Breast epithelium (tissue), 4 donors: Measurements from ENCODE around the gene DAPK1. TPM values are rescaled to one million over a fixed set of nuclear protein-coding genes. Genes with fewer than 3 reads are reported as not detected.

Experiments used
- DNase-seq, 2 donors: peaks; one replicate each; pipeline ENCODE4 v3.0.0-alpha.2; 2019; ENCODE audit warnings: low spot score in 2 of 2
- H3K27ac ChIP-seq, 2 donors: fragments of 200-600 bp; sonication (generic) in 1 of 2; one replicate each; pipeline ENCODE4 v1.5.1; 2016 to 2019; ENCODE audit warnings: mild to moderate bottlenecking in 1 of 2
- H3K27me3 ChIP-seq, 2 donors: fragments of 200-600 bp; sonication (generic) in 1 of 2; one replicate each; pipeline versions ENCODE4 v1.5.1 to v1.6.0; 2017 to 2019; ENCODE audit warnings: control low read depth in 1 of 2, mild to moderate bottlenecking in 1 of 2
- H3K36me3 ChIP-seq: fragments of 200-600 bp; one replicate; pipeline ENCODE4 v1.5.1; 2019
- H3K4me1 ChIP-seq, 2 donors: fragments of 200-600 bp; sonication (generic); one replicate each; pipeline ENCODE4 v1.5.1; 2016 to 2019; ENCODE audit warnings: control low read depth in 1 of 2
- H3K4me3 ChIP-seq, 3 donors: fragments of 200-600 bp; sonication (generic); 1 replicate in 2 of 3; 2 replicates in 1 of 3; pipeline ENCODE4 v1.5.1; 2016 to 2019; ENCODE audit warnings: mild to moderate bottlenecking in 3 of 3, moderate library complexity in 2 of 3
- H3K9me3 ChIP-seq, 2 donors: fragments of 200-600 bp; sonication (generic) in 1 of 2; one replicate each; pipeline ENCODE4 v1.5.1; 2016 to 2019; ENCODE audit warnings: control low read depth in 1 of 2
- CTCF ChIP-seq, 3 donors: fragments of 450-650 bp; IDR thresholded peaks; one replicate each; pipeline ENCODE4 v1.5.1; 2016 to 2017; ENCODE audit warnings: antibody characterized with exemption in 3 of 3, mild to moderate bottlenecking in 3 of 3, moderate library complexity in 3 of 3
- POLR2A ChIP-seq: fragments of 450-650 bp; IDR thresholded peaks from one replicate; pipeline ENCODE4 v1.6.1; 2016; ENCODE audit warnings: antibody characterized with exemption, mild to moderate bottlenecking, moderate library complexity
- POLR2AphosphoS5 ChIP-seq, 3 donors: sonication (generic); formaldehyde crosslinking; IDR thresholded peaks; one replicate each; pipeline ENCODE4 v1.6.1; 2017; ENCODE audit warnings: antibody characterized with exemption in 3 of 3
- intact Hi-C: fragments of 100-400 bp; cut with DNase I; formaldehyde crosslinking; loops from one replicate; pipeline ENCODE4 v1.15.1; 2023; ENCODE audit warnings: low total_unique reads
- total RNA-seq, 3 donors: library from RNA; depleted of rRNA; stranded (reverse); fragments of >200 nt; gene quantifications; one replicate each; pipeline ENCODE4 v1.1.0, GENCODE V29; 2016

The DAPK1 gene
- total RNA-seq, 3 donors from 2014 or later: 14.7 to 42.6 (median 34.5) TPM

- Histone ChIP-seq H3K4me1 (no peaks in the 10 kb centered on the region), H3K4me3 (no peak overlapping the region), H3K36me3 (no peaks in the 10 kb centered on the region), H3K27ac (no peak overlapping the region), H3K27me3 (peaks cover 0 to 3% of the 10 kb centered on the region in 2 donors), H3K9me3 (no peaks in the 10 kb centered on the region)
- intact Hi-C loops: no loop called here
- TF ChIP-seq POLR2AphosphoS5 (IDR thresholded peaks at IDR 0.05) (no peak), POLR2A (no peak)
- DNase-seq: no peak
Observed at GRCh38 chr9:87551772-87552217, 54.1 kb downstream of the DAPK1 start.

GRCh38 chr9:87554171-87554910, 56.7 kb downstream of the DAPK1 start:
- peak in 1 of 3 donors; percentile 11 for TF ChIP-seq POLR2AphosphoS5 (IDR thresholded peaks at IDR 0.05)
- no peak for TF ChIP-seq CTCF (IDR thresholded peaks at IDR 0.05)
- H3K27ac ChIP-seq: peak overlapping the region; percentile 61 to 70
- no peaks in the 10 kb centered on the region for H3K4me1 ChIP-seq
- no peak overlapping the region for H3K4me3 ChIP-seq
- H3K36me3 ChIP-seq: no peaks in the 10 kb centered on the region
- no peak for DNase-seq
- no peaks in the 10 kb centered on the region for H3K9me3 ChIP-seq
- intact Hi-C loops: no loop called here
- H3K27me3 ChIP-seq: peaks cover 0 to 3% of the 10 kb centered on the region in 2 donors

GRCh38 chr9:87554976-87555375, 57.3 kb downstream of the DAPK1 start:
- intact Hi-C loops: no loop called here
- Histone ChIP-seq H3K4me3 (no peak overlapping the region), H3K4me1 (no peaks in the 10 kb centered on the region), H3K36me3 (no peaks in the 10 kb centered on the region), H3K27me3 (peaks cover 0 to 3% of the 10 kb centered on the region in 2 donors), H3K27ac (peak overlapping the region; percentile 61 to 70), H3K9me3 (no peaks in the 10 kb centered on the region)
- TF ChIP-seq CTCF (IDR thresholded peaks at IDR 0.05): no peak
- no peak for DNase-seq

- DNase-seq: no peak
- H3K27ac ChIP-seq: no peak overlapping the region
- no peak for TF ChIP-seq POLR2A
- no peak for TF ChIP-seq CTCF (IDR thresholded peaks at IDR 0.05)
- TF ChIP-seq POLR2AphosphoS5 (IDR thresholded peaks at IDR 0.05): no peak
Observed at GRCh38 chr9:87556039-87556438, 58.4 kb downstream of the DAPK1 start.

GRCh38 chr9:87556821-87557220, 59.2 kb downstream of the DAPK1 start:
- DNase-seq: no peak
- Histone ChIP-seq H3K4me1 (no peaks in the 10 kb centered on the region), H3K36me3 (no peaks in the 10 kb centered on the region), H3K9me3 (no peaks in the 10 kb centered on the region), H3K27me3 (no peaks in the 10 kb centered on the region), H3K4me3 (no peak overlapping the region), H3K27ac (no peak overlapping the region)
- TF ChIP-seq POLR2AphosphoS5 (IDR thresholded peaks at IDR 0.05) (no peak), CTCF (IDR thresholded peaks at IDR 0.05) (no peak), POLR2A (no peak)
- intact Hi-C loops: no loop called here

More at GRCh38 chr9:87556039-87556438, 58.4 kb downstream of the DAPK1 start:
- Histone ChIP-seq H3K4me3 (no peak overlapping the region), H3K27me3 (no peaks in the 10 kb centered on the region), H3K9me3 (no peaks in the 10 kb centered on the region), H3K4me1 (no peaks in the 10 kb centered on the region), H3K36me3 (no peaks in the 10 kb centered on the region)
- intact Hi-C loops: no loop called here
